ENCODE data around the gene BNIP3. TPM values are rescaled to one million over a fixed set of nuclear protein-coding genes. Genes with fewer than 3 reads are reported as not detected.

BNIP3 gene
- total RNA-seq, 2 donors from 2014 or later: 6.9 to 51.7 TPM

- no peak for TF ChIP-seq CTCF (IDR thresholded peaks at IDR 0.05)
- H3K36me3 ChIP-seq: no peaks in the 10 kb centered on the region
- peaks cover 9% of the 10 kb centered on the region for H3K27me3 ChIP-seq
- no peak overlapping the region for H3K27ac ChIP-seq
- intact Hi-C loops (cut with DNase I): loop anchor here (10.0 kb wide), 1 partner anchor 85 kb away; no protein-coding TSS in a partner anchor
- no peaks in the 10 kb centered on the region for H3K9me3 ChIP-seq
- H3K9ac ChIP-seq (ENCODE audit: low read depth in 2 of 2, low read length in 2 of 2): no peak overlapping the region
- peaks cover 5% of the 10 kb centered on the region for H3K4me1 ChIP-seq
- no peak for DNase-seq
- peak overlapping the region; percentile 61 for H3K4me3 ChIP-seq
Observed at GRCh38 chr10:131979821-131980270, 1.9 kb downstream of the BNIP3 start.

GRCh38 chr10:131979336-131979735 is 2.4 kb downstream of the BNIP3 start:
- intact Hi-C loops (cut with DNase I): loop anchor here (10.0 kb wide), 1 partner anchor 85 kb away; no protein-coding TSS in a partner anchor
- peaks cover 9% of the 10 kb centered on the region for H3K27me3 ChIP-seq
- no peak overlapping the region for H3K27ac ChIP-seq
- peak overlapping the region; percentile 61 for H3K4me3 ChIP-seq
- no peak for DNase-seq
- H3K36me3 ChIP-seq: no peaks in the 10 kb centered on the region
- TF ChIP-seq CTCF (IDR thresholded peaks at IDR 0.05): no peak
- H3K9ac ChIP-seq (ENCODE audit: low read depth in 2 of 2, low read length in 2 of 2): no peak overlapping the region
- peaks cover 5% of the 10 kb centered on the region for H3K4me1 ChIP-seq
- no peaks in the 10 kb centered on the region for H3K9me3 ChIP-seq

- TF ChIP-seq CTCF (IDR thresholded peaks at IDR 0.05): no peak
- DNase-seq: no peak
- Histone ChIP-seq H3K27ac (no peak overlapping the region), H3K36me3 (no peaks in the 10 kb centered on the region), H3K4me1 (peaks cover 5% of the 10 kb centered on the region), H3K27me3 (peaks cover 9% of the 10 kb centered on the region), H3K9me3 (no peaks in the 10 kb centered on the region), H3K9ac (ENCODE audit: low read depth in 2 of 2, low read length in 2 of 2) (no peak overlapping the region), H3K4me3 (no peak overlapping the region)
- intact Hi-C loops (cut with DNase I): loop anchor here (10.0 kb wide), 1 partner anchor 84 kb away; no protein-coding TSS in a partner anchor
Observed at GRCh38 chr10:131978851-131979250, 2.9 kb downstream of the BNIP3 start.

GRCh38 chr10:131978366-131978765 is 3.4 kb downstream of the BNIP3 start:
- intact Hi-C loops (cut with DNase I): loop anchor here (10.0 kb wide), 1 partner anchor 84 kb away; no protein-coding TSS in a partner anchor
- Histone ChIP-seq H3K4me1 (peaks cover 6% of the 10 kb centered on the region), H3K27ac (no peak overlapping the region)

GRCh38 chr10:131977323-131978096 is 4.2 kb downstream of the BNIP3 start:
- Histone ChIP-seq H3K36me3 (no peaks in the 10 kb centered on the region), H3K9ac (ENCODE audit: low read depth in 2 of 2, low read length in 2 of 2) (no peak overlapping the region), H3K4me1 (peaks cover 12% of the 10 kb centered on the region), H3K9me3 (no peaks in the 10 kb centered on the region), H3K4me3 (no peak overlapping the region), H3K27ac (no peak overlapping the region), H3K27me3 (peaks cover 6% of the 10 kb centered on the region)
- no peak for DNase-seq
- no peak for TF ChIP-seq CTCF (IDR thresholded peaks at IDR 0.05)
- intact Hi-C loops (cut with DNase I): loop anchor here (10.0 kb wide), 1 partner anchor 83 kb away; no protein-coding TSS in a partner anchor

More at GRCh38 chr10:131978366-131978765, 3.4 kb downstream of the BNIP3 start:
- Histone ChIP-seq H3K4me3 (no peak overlapping the region), H3K27me3 (peaks cover 9% of the 10 kb centered on the region), H3K36me3 (no peaks in the 10 kb centered on the region), H3K9ac (ENCODE audit: low read depth in 2 of 2, low read length in 2 of 2) (peak overlapping the region in 1 of 2 donors; percentile 12), H3K9me3 (no peaks in the 10 kb centered on the region)
- no peak for DNase-seq
- TF ChIP-seq CTCF (IDR thresholded peaks at IDR 0.05): no peak

Data from colonic mucosa (tissue), 4 donors.